Activated CD4-positive, alpha-beta T cell treated with anti-CD3 and anti-CD28 coated beads for 48 hours (primary cell): Measurements from ENCODE around the gene SCYL3.
"Not testable (repeated sequence)": the region's sequence is repeated elsewhere in the genome, so short reads cannot be mapped to it uniquely, and the experiment has no call there.

Source experiments
- DNase-seq: peaks from one replicate; pipeline ENCODE4 v3.0.0-alpha.2; 2020

SCYL3 gene, protein sequence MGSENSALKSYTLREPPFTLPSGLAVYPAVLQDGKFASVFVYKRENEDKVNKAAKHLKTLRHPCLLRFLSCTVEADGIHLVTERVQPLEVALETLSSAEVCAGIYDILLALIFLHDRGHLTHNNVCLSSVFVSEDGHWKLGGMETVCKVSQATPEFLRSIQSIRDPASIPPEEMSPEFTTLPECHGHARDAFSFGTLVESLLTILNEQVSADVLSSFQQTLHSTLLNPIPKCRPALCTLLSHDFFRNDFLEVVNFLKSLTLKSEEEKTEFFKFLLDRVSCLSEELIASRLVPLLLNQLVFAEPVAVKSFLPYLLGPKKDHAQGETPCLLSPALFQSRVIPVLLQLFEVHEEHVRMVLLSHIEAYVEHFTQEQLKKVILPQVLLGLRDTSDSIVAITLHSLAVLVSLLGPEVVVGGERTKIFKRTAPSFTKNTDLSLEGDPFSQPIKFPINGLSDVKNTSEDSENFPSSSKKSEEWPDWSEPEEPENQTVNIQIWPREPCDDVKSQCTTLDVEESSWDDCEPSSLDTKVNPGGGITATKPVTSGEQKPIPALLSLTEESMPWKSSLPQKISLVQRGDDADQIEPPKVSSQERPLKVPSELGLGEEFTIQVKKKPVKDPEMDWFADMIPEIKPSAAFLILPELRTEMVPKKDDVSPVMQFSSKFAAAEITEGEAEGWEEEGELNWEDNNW

GRCh38 chr1:169893645-169894423, at the start of gene SCYL3:
TSS of gene SCYL3 (minus strand) at chr1:169893896. CDS start at chr1:169888840, 5,056 bp downstream.
- DNase-seq: peak; percentile 90

DNA sequence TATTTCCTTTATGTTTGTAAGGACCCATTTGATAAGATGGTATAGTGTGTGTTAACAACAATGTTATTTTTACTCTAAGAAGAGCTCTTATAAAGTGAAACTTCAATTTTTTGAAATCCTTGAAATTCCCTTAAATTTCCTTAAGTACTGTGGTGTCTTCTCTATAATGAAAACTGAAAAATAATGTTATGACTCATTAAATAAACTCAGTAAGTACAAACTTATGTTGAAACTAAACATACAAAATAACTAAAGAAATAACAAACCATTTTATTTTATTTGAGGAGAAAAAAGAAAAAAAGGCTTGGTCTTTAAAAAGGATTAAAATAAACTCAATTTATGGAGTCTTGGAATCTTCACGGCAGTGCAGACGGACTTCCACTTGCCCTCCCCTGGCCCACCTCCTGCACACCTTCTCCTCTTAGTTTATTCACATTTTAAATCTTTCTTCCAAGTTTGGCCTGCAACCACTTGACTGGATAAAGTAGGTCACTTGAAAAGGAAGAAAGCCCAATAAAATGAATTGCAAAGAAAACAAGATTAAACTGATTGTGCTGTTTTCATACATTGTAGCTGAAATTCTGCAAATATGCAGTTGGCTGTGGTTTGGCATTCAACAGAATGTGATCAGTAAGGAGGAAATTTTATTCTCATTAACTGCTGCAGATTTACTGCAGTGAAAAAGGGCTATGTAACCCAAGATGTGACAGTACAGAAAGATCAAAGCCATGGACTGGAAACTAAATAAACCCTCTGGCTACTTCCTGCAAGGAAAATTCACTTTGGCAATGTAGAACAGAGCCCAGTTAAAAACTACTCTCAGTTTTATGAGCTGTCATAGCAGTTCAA, 48.5 kb upstream of the SCYL3 start:
- no peak for DNase-seq

DNA sequence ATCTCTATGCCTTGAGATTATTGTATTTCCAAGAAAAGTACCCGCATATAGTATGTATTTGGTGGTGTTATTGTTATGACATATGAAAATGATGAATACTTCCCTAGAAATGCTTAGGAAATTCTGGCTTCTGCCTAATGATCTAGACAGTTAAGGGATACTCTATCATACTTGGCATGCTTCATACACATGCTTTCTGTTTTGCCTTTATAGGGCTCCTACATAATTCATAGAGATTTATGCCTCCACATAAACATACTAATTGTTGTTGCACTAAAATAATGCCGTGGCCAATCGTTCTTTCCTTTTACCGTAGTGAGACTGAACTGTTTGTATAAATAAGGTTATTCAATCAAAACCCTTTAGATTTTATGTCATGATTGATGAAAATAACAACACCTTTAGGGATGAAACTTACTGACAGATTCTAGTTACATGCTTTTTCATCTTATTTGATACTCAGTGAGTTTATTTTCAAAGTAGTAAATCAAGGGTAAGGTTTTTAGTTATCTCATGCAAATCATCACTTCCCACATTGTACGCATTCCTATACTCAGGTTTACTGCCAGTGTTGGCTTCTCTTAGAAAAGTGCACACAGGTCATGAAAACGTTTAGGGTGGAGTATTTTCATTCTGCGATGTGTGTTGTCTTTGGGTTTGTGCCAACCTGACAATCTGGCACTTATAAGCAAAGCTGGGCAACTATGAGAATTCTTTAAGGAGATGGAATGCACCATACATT, 40.5 kb upstream of the SCYL3 start:
- DNase-seq: no peak

- no peak for DNase-seq
Observed at GRCh38 chr1:169931795-169932231, 38.1 kb upstream of the SCYL3 start.

- no peak for DNase-seq
Observed at GRCh38 chr1:169929210-169929526, 35.5 kb upstream of the SCYL3 start.

GRCh38 chr1:169928438-169929209, 34.9 kb upstream of the SCYL3 start:
- DNase-seq: no peak

- DNase-seq: no peak
Observed at GRCh38 chr1:169925505-169926482, 32.1 kb upstream of the SCYL3 start.

GRCh38 chr1:169924829-169925228, 31.1 kb upstream of the SCYL3 start:
- no peak for DNase-seq

DNA sequence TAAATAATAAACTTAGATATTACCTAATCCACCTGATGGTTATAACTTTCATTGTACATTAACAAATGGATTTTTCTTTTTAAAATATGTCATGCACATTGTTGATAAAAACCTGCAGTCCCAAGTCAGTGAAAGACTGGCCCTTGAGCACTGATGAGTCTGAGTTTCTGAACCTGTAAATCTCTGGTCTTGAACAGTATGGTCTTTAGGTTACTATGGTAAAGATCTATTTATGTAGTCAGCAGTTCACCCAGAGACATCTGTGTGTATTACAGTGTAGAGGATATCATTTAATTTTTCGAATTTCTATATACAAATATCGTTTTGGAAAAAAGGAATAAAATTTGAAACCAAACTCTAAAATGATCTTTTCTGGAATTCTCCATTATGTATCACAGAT, 30.4 kb upstream of the SCYL3 start:
- no peak for DNase-seq

DNA sequence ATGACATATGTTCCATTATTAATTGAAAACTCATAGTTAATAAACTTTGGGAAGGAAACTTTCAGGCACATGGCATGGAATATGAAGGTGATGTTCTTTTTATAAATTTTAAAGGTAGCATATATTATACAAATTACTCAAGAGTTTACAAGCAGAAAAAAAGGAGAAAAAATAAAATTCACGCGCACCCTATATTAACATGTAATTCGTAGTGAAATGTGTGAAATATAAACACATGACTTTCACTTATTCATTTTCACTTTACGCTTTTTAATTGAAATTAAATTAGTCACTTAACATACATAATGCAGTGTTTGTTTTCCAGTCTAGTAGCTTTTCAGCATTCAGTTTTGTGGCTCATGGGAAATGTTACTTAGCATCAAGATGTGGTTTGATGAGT, 27.4 kb upstream of the SCYL3 start:
- no peak for DNase-seq

DNA sequence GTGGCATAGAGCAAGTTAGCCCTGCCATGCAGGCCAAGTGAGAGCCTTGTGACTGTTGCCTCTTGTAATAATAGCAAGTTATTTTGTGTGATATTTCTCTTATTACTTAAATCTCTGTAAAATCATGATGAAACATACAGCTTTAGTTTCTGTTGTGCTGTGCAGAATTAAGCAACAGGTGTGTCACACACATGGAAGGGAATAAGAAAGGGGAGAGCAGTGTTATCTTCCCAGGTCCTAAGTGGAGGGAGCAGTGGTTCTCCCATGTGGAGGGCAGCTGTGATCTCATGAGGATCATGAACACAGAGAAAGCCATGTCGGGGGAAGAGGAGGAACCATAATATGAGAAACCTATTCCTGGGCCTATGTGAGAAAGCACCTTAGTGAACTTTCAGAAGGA, 25.2 kb upstream of the SCYL3 start:
- no peak for DNase-seq

DNA sequence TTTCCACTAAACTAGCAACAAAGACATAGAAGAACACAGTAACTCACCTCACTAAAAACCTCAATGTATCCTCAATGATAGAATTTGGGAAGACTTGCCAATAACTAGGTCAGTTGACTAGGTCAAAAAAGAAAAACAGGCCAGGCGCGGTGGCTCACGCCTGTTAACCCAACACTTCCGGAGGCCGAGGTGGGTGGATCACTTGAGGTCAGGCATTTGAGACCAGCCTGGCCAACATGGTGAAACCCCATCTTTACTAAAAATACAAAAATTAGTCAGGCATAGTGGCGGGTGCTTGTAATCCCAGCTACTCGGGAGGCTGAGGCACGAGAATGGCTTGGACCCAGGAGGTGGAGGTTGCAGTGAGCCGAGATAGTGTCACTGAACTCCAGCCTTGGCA, 24.5 kb upstream of the SCYL3 start:
- DNase-seq: not testable (repeated sequence)

DNA sequence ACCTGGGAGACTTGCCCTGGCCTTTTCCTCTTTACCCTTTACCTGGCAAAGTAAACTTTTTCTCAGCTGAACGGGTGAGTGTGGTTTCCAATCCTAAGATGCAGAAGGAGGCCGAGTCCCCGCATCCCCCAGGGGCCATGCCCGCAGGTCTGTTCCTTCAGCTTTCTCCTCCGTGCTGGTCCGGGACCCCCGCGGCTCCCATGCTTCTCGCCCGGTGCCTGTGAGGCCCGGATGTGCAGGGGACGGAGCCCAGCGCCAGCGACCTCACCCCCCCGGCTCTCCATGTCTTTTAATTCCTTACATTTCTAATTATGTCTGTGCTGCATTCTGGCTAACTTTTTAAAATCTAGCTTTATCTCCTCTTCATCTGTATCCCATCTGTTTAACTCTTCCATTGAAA, 21.5 kb upstream of the SCYL3 start:
- DNase-seq: no peak

DNA sequence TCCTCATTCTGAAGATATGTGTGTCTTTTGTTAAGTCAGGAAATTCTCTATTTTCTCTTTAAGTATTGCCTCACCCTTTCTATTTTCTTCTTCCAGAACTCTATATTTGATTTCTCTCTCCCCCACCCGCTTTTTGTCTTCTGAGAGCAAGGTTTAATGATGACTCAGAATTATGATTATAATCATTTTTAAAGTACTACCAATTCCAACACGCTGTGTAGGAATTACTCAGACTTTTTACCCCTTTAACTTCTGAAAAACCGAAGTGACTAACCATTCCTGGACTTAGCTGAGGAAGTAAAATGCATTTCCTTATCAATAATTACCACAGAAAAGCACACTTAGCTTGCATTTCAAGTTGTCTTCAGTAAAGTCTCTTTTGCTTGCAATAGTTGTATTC, 20.8 kb upstream of the SCYL3 start:
- DNase-seq: no peak

DNA sequence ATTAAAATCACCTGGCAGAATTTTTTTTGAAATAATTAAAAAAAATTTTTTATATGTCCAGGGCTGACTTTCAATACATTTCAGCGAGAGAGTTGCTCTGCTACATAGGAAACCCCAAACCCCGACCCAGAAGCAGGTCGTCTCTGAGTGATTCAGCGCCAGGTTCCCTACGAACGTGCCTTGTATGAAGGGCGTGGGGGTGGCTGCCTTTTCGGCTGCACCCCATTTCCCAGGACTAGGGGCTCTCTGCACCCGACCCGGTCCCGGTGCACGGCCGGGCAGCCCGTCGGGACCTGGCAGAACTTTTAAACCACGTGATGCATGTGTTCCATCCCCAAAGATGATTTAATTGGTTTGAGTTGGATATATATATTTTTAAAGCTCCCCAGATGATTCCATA, 15.8 kb upstream of the SCYL3 start:
- no peak for DNase-seq

DNA sequence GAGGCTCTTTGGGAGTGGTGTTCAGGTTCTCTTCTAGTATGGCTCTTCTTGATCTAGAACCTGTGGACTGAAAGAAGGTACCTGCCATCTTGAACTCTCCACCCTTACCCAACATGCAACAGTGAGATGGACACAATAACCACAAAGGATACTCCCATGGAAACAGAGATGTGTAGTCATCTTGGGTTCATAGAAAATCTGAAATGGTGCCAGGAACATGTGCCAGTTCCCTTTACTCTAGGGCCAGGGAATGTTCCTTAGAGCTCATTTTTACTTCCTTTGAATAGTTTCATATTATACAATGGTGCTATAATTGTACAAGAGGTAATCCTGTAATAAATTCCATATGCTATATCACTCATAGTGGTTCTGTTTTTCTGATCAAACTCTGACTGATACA, 13.2 kb upstream of the SCYL3 start:
- DNase-seq: no peak

DNA sequence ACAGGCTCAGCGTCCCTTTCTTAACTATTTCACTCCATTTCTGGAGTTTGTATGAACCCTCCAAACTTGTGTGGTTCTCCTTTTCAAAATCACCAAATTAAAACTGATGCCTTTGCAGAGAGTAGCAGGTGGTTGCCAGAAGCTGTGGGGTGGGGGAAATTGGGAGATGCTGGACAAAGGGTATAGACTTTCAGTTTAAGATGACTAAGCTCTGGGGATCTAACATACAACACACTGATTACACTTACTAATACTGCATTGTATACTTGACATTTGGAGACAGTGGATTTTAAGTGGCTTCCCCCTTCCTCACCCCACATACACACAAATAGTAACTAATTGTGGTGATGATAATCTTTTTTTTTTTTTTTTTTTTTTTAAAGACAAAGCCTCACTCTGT, 11.1 kb upstream of the SCYL3 start:
- no peak for DNase-seq

DNA sequence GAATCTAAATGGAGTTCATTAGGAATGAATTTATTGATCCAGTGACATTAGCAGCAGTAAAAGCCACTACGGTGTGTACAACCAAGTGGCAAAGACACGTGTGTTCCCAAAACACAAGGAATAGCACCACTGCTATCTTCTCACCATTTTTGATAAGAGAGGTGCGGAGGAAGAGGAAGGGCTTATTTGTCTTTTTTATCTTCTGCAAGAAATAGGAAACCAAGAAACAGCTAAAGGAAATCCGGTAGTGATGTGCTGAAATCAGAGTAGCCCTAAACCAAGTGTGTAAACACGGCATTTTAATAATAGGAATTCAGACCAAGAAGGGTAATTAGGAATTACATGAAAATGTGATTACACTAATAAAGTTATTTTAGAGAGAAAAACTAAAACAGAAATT, 9.1 kb upstream of the SCYL3 start:
- DNase-seq: no peak

GRCh38 chr1:169901115-169901514, 7.4 kb upstream of the SCYL3 start:
- no peak for DNase-seq

DNA sequence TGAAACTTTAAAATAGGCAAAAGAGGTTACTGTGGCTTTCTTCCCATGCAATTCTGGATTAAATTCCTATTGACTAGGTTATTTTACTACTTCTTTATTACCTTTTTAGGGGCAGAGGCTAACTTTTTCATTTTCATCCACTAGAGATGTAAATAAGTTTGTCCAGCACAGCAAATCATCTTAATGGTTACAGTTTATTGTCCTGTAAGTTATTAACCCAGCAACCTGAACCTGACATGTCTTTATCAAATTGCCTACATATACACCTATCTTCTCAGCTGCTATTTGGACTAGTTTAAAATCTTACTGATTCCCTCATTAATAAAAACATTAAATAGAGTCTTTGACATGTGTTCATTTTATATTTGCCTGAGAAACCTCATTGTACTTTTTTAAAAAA, 6.9 kb upstream of the SCYL3 start:
- no peak for DNase-seq
